ENCODE results near the gene HTD2. TPM values are rescaled to one million over a fixed set of nuclear protein-coding genes. Genes with fewer than 3 reads are reported as not detected.
"Not testable (repeated sequence)": the region's sequence is repeated elsewhere in the genome, so short reads cannot be mapped to it uniquely, and the experiment has no call there.

Gene HTD2
- total RNA-seq, 1 donor from 2014 or later, result 10.5 TPM

GRCh38 chr3:58273362-58273761, 33.0 kb upstream of the HTD2 start:
- H3K27me3 Mint-ChIP-seq (ENCODE audit: low read depth), result not testable (repeated sequence)
- Mint-ChIP-seq H3K27ac (peak overlapping the region; percentile 19), H3K36me3 (ENCODE audit: low read depth) (peaks cover 73% of the 10 kb centered on the region)

GRCh38 chr3:58274027-58274614, 32.2 kb upstream of the HTD2 start:
- H3K27ac Mint-ChIP-seq, result no peak overlapping the region
- DNase-seq (ENCODE audit: low spot score), result no peak
- peaks cover 71% of the 10 kb centered on the region for H3K36me3 Mint-ChIP-seq (ENCODE audit: low read depth)
- H3K4me3 Mint-ChIP-seq (ENCODE audit: low read depth), result no peak overlapping the region
- intact Hi-C loops (cut with micrococcal nuclease), result no loop called here
- no peaks in the 10 kb centered on the region for H3K27me3 Mint-ChIP-seq (ENCODE audit: low read depth)
- H3K4me1 Mint-ChIP-seq (ENCODE audit: low read depth), result peaks cover 10% of the 10 kb centered on the region
- peaks cover 6% of the 10 kb centered on the region for H3K9me3 Mint-ChIP-seq

More at GRCh38 chr3:58273362-58273761, 33.0 kb upstream of the HTD2 start:
- intact Hi-C loops (cut with micrococcal nuclease), result loop anchor here (2.0 kb wide), 1 partner anchor 37 kb away; the partner anchor contains the start of gene ABHD6
- not testable (repeated sequence) for H3K4me3 Mint-ChIP-seq (ENCODE audit: low read depth); H3K9me3 Mint-ChIP-seq; DNase-seq (ENCODE audit: low spot score)
- H3K4me1 Mint-ChIP-seq (ENCODE audit: low read depth), result peaks cover 15% of the 10 kb centered on the region

GRCh38 chr3:58281069-58281468, 25.3 kb upstream of the HTD2 start:
- intact Hi-C loops (cut with micrococcal nuclease), result no loop called here
- Mint-ChIP-seq H3K27ac (no peak overlapping the region), H3K4me1 (ENCODE audit: low read depth) (no peaks in the 10 kb centered on the region), H3K9me3 (peaks cover 6% of the 10 kb centered on the region), H3K27me3 (ENCODE audit: low read depth) (no peaks in the 10 kb centered on the region), H3K4me3 (ENCODE audit: low read depth) (no peak overlapping the region), H3K36me3 (ENCODE audit: low read depth) (peaks cover 48% of the 10 kb centered on the region)
- DNase-seq (ENCODE audit: low spot score), result no peak

- Mint-ChIP-seq H3K4me3 (ENCODE audit: low read depth) (no peak overlapping the region), H3K4me1 (ENCODE audit: low read depth) (no peaks in the 10 kb centered on the region), H3K27ac (no peak overlapping the region), H3K9me3 (no peaks in the 10 kb centered on the region), H3K27me3 (ENCODE audit: low read depth) (no peaks in the 10 kb centered on the region), H3K36me3 (ENCODE audit: low read depth) (peaks cover 28% of the 10 kb centered on the region)
- DNase-seq (ENCODE audit: low spot score), result no peak
- intact Hi-C loops (cut with micrococcal nuclease), result no loop called here
Measured at GRCh38 chr3:58285334-58285733, 21.0 kb upstream of the HTD2 start.

- H3K9me3 Mint-ChIP-seq, result no peaks in the 10 kb centered on the region
- DNase-seq (ENCODE audit: low spot score), result no peak
- no peaks in the 10 kb centered on the region for H3K27me3 Mint-ChIP-seq (ENCODE audit: low read depth)
- no peak overlapping the region for H3K27ac Mint-ChIP-seq
- H3K36me3 Mint-ChIP-seq (ENCODE audit: low read depth), result peaks cover 29% of the 10 kb centered on the region
- intact Hi-C loops (cut with micrococcal nuclease), result no loop called here
- no peak overlapping the region for H3K4me3 Mint-ChIP-seq (ENCODE audit: low read depth)
- H3K4me1 Mint-ChIP-seq (ENCODE audit: low read depth), result no peaks in the 10 kb centered on the region
Measured at GRCh38 chr3:58287354-58287753, 19.0 kb upstream of the HTD2 start.

- H3K27ac Mint-ChIP-seq, result no peak overlapping the region
- peaks cover 33% of the 10 kb centered on the region for H3K36me3 Mint-ChIP-seq (ENCODE audit: low read depth)
- no peak for DNase-seq (ENCODE audit: low spot score)
- H3K4me3 Mint-ChIP-seq (ENCODE audit: low read depth), result no peak overlapping the region
- intact Hi-C loops (cut with micrococcal nuclease), result no loop called here
- no peaks in the 10 kb centered on the region for H3K9me3 Mint-ChIP-seq
- H3K27me3 Mint-ChIP-seq (ENCODE audit: low read depth), result no peaks in the 10 kb centered on the region
- no peaks in the 10 kb centered on the region for H3K4me1 Mint-ChIP-seq (ENCODE audit: low read depth)
Measured at GRCh38 chr3:58288011-58288728, 18.1 kb upstream of the HTD2 start.

- H3K4me1 Mint-ChIP-seq (ENCODE audit: low read depth); H3K27ac Mint-ChIP-seq; H3K4me3 Mint-ChIP-seq (ENCODE audit: low read depth); H3K9me3 Mint-ChIP-seq; H3K27me3 Mint-ChIP-seq (ENCODE audit: low read depth); DNase-seq (ENCODE audit: low spot score); intact Hi-C loops (cut with micrococcal nuclease): not testable (repeated sequence)
- peaks cover 36% of the 10 kb centered on the region for H3K36me3 Mint-ChIP-seq (ENCODE audit: low read depth)
Measured at GRCh38 chr3:58288964-58289613, 17.2 kb upstream of the HTD2 start.

- H3K9me3 Mint-ChIP-seq; H3K27me3 Mint-ChIP-seq (ENCODE audit: low read depth); H3K4me1 Mint-ChIP-seq (ENCODE audit: low read depth); H3K4me3 Mint-ChIP-seq (ENCODE audit: low read depth); H3K27ac Mint-ChIP-seq; DNase-seq (ENCODE audit: low spot score); intact Hi-C loops (cut with micrococcal nuclease): not testable (repeated sequence)
- peaks cover 29% of the 10 kb centered on the region for H3K36me3 Mint-ChIP-seq (ENCODE audit: low read depth)
Measured at GRCh38 chr3:58290446-58290845, 15.9 kb upstream of the HTD2 start.

- intact Hi-C loops (cut with micrococcal nuclease), result no loop called here
- DNase-seq (ENCODE audit: low spot score), result no peak
- H3K4me3 Mint-ChIP-seq (ENCODE audit: low read depth), result no peak overlapping the region
- no peak overlapping the region for H3K27ac Mint-ChIP-seq
- H3K27me3 Mint-ChIP-seq (ENCODE audit: low read depth), result no peaks in the 10 kb centered on the region
- H3K4me1 Mint-ChIP-seq (ENCODE audit: low read depth), result no peaks in the 10 kb centered on the region
- H3K36me3 Mint-ChIP-seq (ENCODE audit: low read depth), result peaks cover 28% of the 10 kb centered on the region
- H3K9me3 Mint-ChIP-seq, result no peaks in the 10 kb centered on the region
Measured at GRCh38 chr3:58291671-58292338, 14.5 kb upstream of the HTD2 start.

GRCh38 chr3:58292866-58293265, 13.5 kb upstream of the HTD2 start:
- DNase-seq (ENCODE audit: low spot score), result no peak
- no peaks in the 10 kb centered on the region for H3K4me1 Mint-ChIP-seq (ENCODE audit: low read depth)
- no peak overlapping the region for H3K4me3 Mint-ChIP-seq (ENCODE audit: low read depth)
- H3K27ac Mint-ChIP-seq, result no peak overlapping the region
- H3K36me3 Mint-ChIP-seq (ENCODE audit: low read depth), result peaks cover 27% of the 10 kb centered on the region
- no peaks in the 10 kb centered on the region for H3K9me3 Mint-ChIP-seq
- intact Hi-C loops (cut with micrococcal nuclease), result no loop called here
- no peaks in the 10 kb centered on the region for H3K27me3 Mint-ChIP-seq (ENCODE audit: low read depth)

GRCh38 chr3:58293516-58293915, 12.8 kb upstream of the HTD2 start:
- Mint-ChIP-seq H3K4me1 (ENCODE audit: low read depth) (no peaks in the 10 kb centered on the region), H3K36me3 (ENCODE audit: low read depth) (peaks cover 20% of the 10 kb centered on the region), H3K27ac (no peak overlapping the region), H3K27me3 (ENCODE audit: low read depth) (no peaks in the 10 kb centered on the region), H3K9me3 (no peaks in the 10 kb centered on the region), H3K4me3 (ENCODE audit: low read depth) (no peak overlapping the region)
- no peak for DNase-seq (ENCODE audit: low spot score)
- intact Hi-C loops (cut with micrococcal nuclease), result no loop called here

GRCh38 chr3:58296269-58296668, 10.1 kb upstream of the HTD2 start:
- no peak for DNase-seq (ENCODE audit: low spot score)
- intact Hi-C loops (cut with micrococcal nuclease), result no loop called here
- Mint-ChIP-seq H3K36me3 (ENCODE audit: low read depth) (peaks cover 15% of the 10 kb centered on the region), H3K9me3 (peaks cover 1% of the 10 kb centered on the region), H3K4me1 (ENCODE audit: low read depth) (no peaks in the 10 kb centered on the region), H3K27me3 (ENCODE audit: low read depth) (no peaks in the 10 kb centered on the region), H3K27ac (no peak overlapping the region), H3K4me3 (ENCODE audit: low read depth) (no peak overlapping the region)

- H3K27me3 Mint-ChIP-seq (ENCODE audit: low read depth), result no peaks in the 10 kb centered on the region
- no peak overlapping the region for H3K4me3 Mint-ChIP-seq (ENCODE audit: low read depth)
- DNase-seq (ENCODE audit: low spot score), result no peak
- intact Hi-C loops (cut with micrococcal nuclease), result no loop called here
- H3K36me3 Mint-ChIP-seq (ENCODE audit: low read depth), result peaks cover 12% of the 10 kb centered on the region
- H3K27ac Mint-ChIP-seq, result no peak overlapping the region
- no peaks in the 10 kb centered on the region for H3K4me1 Mint-ChIP-seq (ENCODE audit: low read depth)
- H3K9me3 Mint-ChIP-seq, result peaks cover 5% of the 10 kb centered on the region
Measured at GRCh38 chr3:58296843-58297242, 9.5 kb upstream of the HTD2 start.

All from activated T-helper 2 cell treated with anti-CD3 and anti-CD28 coated beads, Interferon-gamma antibody, Interleukin-2, Interleukin-4, amounts not matched to agents 10 μg/mL and 5 μg/mL and 100 μg/mL, durations not matched to agents 14 hours and 24 hours and 36 hours (primary cell).